HepG2 (cell line): Measurements from ENCODE around the gene RAB22A. TPM values are rescaled to one million over a fixed set of nuclear protein-coding genes. Genes with fewer than 3 reads are reported as not detected.

ENCODE experiments used
- ATAC-seq: fragments of 200-7000 bp; cut with Tn5 transposase; 3 replicates; pipeline ENCODE4 v1.9.1; 2020; ENCODE audit warnings: mild to moderate bottlenecking, moderate library complexity
- BruUV-seq: library from RNA; stranded (reverse); fragments of 400-500 nt; replicated peaks from 2 replicates; lab custom pipeline; 2021; lab: Mats Ljungman, UMichigan
- CTCF ChIA-PET: fragments of 300-600 bp; formaldehyde crosslinking; extraction: SDS; loops from one replicate; lab custom pipeline; 2021; ENCODE audit warnings: low total read pairs, inconsistent platforms, low intra/inter-chr PET ratio; lab: Yijun Ruan, JAX
- POLR2A ChIA-PET: fragments of 350-600 bp; sonication (Branson Sonifier 250); formaldehyde crosslinking; loops from one replicate; lab custom pipeline; 2020; ENCODE audit warnings: antibody characterized with exemption, inconsistent platforms; lab: Yijun Ruan, JAX
- DNase-seq: peaks from one replicate; pipeline ENCODE4 v3.0.0-alpha.2; 2015; ENCODE audit warnings: low spot score
- FAIRE-seq: peaks from 3 replicates; lab custom pipeline; 2011; peaks lifted over from hg19 to GRCh38; lab: Jason Lieb, UNC
- H2AFZ ChIP-seq: one replicate; pipeline ENCODE4 v1.6.1; 2011; ENCODE audit warnings: low read length, inconsistent platforms
- H3K27ac ChIP-seq: fragments of 300-600 bp; 3 replicates; pipeline ENCODE4 v1.8.0; 2011; ENCODE audit warnings: mixed run types, mild to moderate bottlenecking, mixed read lengths, low read length, inconsistent platforms; ENCODE audit not compliant: insufficient read depth; ENCODE audit errors: extremely low read length
- H3K27me3 ChIP-seq, 2 experiments: fragments of 200-600 bp in 1 of 2; 2 replicates in 1 of 2; 3 replicates in 1 of 2; pipeline versions ENCODE4 v1.6.0 to v1.8.0; 2011; ENCODE audit warnings: low read length in 2 of 2, mild to moderate bottlenecking in 2 of 2, moderate library complexity in 2 of 2, inconsistent platforms in 1 of 2; ENCODE audit not compliant: insufficient read depth in 2 of 2, control insufficient read depth in 1 of 2
- H3K36me3 ChIP-seq, 2 experiments: fragments of 200-600 bp in 1 of 2; replicated peaks in 1 of 2; 2 replicates in 1 of 2; 3 replicates in 1 of 2; pipeline versions ENCODE4 v1.5.1 to v1.8.0; 2011; ENCODE audit warnings: low read length in 2 of 2, inconsistent platforms in 1 of 2; ENCODE audit not compliant: insufficient read depth in 2 of 2, control insufficient read depth in 1 of 2
- H3K4me1 ChIP-seq: 2 replicates; pipeline ENCODE4 v1.5.1; 2012; ENCODE audit warnings: low read length, inconsistent platforms; ENCODE audit not compliant: insufficient read depth
- H3K4me2 ChIP-seq: 2 replicates; pipeline ENCODE4 v1.6.0; 2011; ENCODE audit warnings: low read depth, low read length, inconsistent platforms
- H3K4me3 ChIP-seq, 3 experiments: fragments of 200-600 bp in 1 of 3; sonication (generic), shearing (Covaris generic) in 1 of 3; replicated peaks in 1 of 3; 2 replicates each; pipeline ENCODE4 v1.5.1; 2011 to 2016; ENCODE audit warnings: low read length in 3 of 3, inconsistent platforms in 2 of 3, low read depth in 2 of 3, mild to moderate bottlenecking in 2 of 3, control low read depth in 1 of 3, mixed read lengths in 1 of 3; ENCODE audit not compliant: insufficient read depth in 1 of 3
- H3K79me2 ChIP-seq: one replicate; pipeline ENCODE4 v1.6.1; 2011; ENCODE audit warnings: low read length, inconsistent platforms; ENCODE audit not compliant: insufficient read depth
- H3K9ac ChIP-seq: 2 replicates; pipeline ENCODE4 v1.6.0; 2011; ENCODE audit warnings: mild to moderate bottlenecking, low read depth, low read length, inconsistent platforms; ENCODE audit not compliant: insufficient read depth
- H3K9me3 ChIP-seq: 2 replicates; pipeline ENCODE4 v1.5.1; 2012; ENCODE audit warnings: mild to moderate bottlenecking, low read length
- H4K20me1 ChIP-seq: 2 replicates; pipeline ENCODE4 v1.6.0; 2011; ENCODE audit warnings: inconsistent platforms, mild to moderate bottlenecking, low read length, moderate library complexity; ENCODE audit not compliant: insufficient read depth
- ATF1 ChIP-seq: IDR thresholded peaks from 2 replicates; pipeline ENCODE4 v1.6.1; 2016; ENCODE audit warnings: mild to moderate bottlenecking, control low read depth
- DMTF1 ChIP-seq: sonication (generic); formaldehyde crosslinking; IDR thresholded peaks from 2 replicates; pipeline ENCODE4 v1.4.0; 2020; ENCODE audit warnings: mild to moderate bottlenecking, missing genetic modification reagents
- GABPB1 ChIP-seq: IDR thresholded peaks from 2 replicates; pipeline ENCODE4 v1.6.1; 2016; ENCODE audit warnings: mild to moderate bottlenecking, missing genetic modification reagents, moderate library complexity, missing compliant biosample characterization
- HHEX ChIP-seq: IDR thresholded peaks from 2 replicates; pipeline ENCODE4 v1.6.1; 2016; ENCODE audit warnings: control low read depth
- IRF9 ChIP-seq: sonication (generic); formaldehyde crosslinking; IDR thresholded peaks from 2 replicates; pipeline ENCODE4 v1.8.0; 2022; ENCODE audit warnings: missing genetic modification reagents, mild to moderate bottlenecking, borderline replicate concordance
- KDM4B ChIP-seq: sonication (generic); formaldehyde crosslinking; IDR thresholded peaks from 2 replicates; pipeline ENCODE4 v1.4.0; 2020; ENCODE audit warnings: missing genetic modification reagents
- NAIF1 ChIP-seq: sonication (generic); formaldehyde crosslinking; IDR thresholded peaks from 2 replicates; pipeline ENCODE4 v1.5.0; 2020; ENCODE audit warnings: mild to moderate bottlenecking, missing genetic modification reagents, borderline replicate concordance
- NFYB ChIP-seq: sonication (generic); formaldehyde crosslinking; IDR thresholded peaks from 2 replicates; pipeline ENCODE4 v1.4.0; 2020; ENCODE audit warnings: missing genetic modification reagents
- TCF7 ChIP-seq: sonication (generic); IDR thresholded peaks from 2 replicates; pipeline ENCODE4 v1.6.1; 2016; ENCODE audit warnings: antibody characterized with exemption, low read depth
- TOE1 ChIP-seq: sonication (generic); formaldehyde crosslinking; IDR thresholded peaks from 2 replicates; pipeline ENCODE4 v1.4.0; 2020; ENCODE audit warnings: mild to moderate bottlenecking, missing genetic modification reagents
- ZNF12 ChIP-seq: sonication (generic); formaldehyde crosslinking; IDR thresholded peaks from 2 replicates; pipeline ENCODE4 v1.5.0; 2020; ENCODE audit warnings: missing genetic modification reagents
- ZNF619 ChIP-seq: sonication (generic); formaldehyde crosslinking; IDR thresholded peaks from 2 replicates; pipeline ENCODE4 v1.4.0; 2020; ENCODE audit warnings: mild to moderate bottlenecking, missing genetic modification reagents
- ZNF639 ChIP-seq: conservative IDR thresholded peaks from 2 replicates; pipeline ENCODE4 v1.6.1; 2018; ENCODE audit warnings: missing genetic modification reagents
- ZNF850 ChIP-seq: sonication (generic); formaldehyde crosslinking; conservative IDR thresholded peaks from 2 replicates; pipeline ENCODE4 v1.9.0; 2021; ENCODE audit warnings: mild to moderate bottlenecking, missing genetic modification reagents
- WGBS: methylation state at CpG from one replicate; pipeline ENCODE4 v1.1.6; 2017; ENCODE audit warnings: low lambda C conversion rate; 5-methylcytosine and 5-hydroxymethylcytosine counted together
- in situ Hi-C: cut with HindIII; loops from 2 replicates; pipeline ENCODE4 v1.10.0; 2017; ENCODE audit warnings: low pct_unique_long_range_greater_than_20kb; ENCODE audit not compliant: extremely low pct_ligation_motif_present
- intact Hi-C: fragments of 100-400 bp; cut with micrococcal nuclease; formaldehyde crosslinking; loops from one replicate; pipeline ENCODE4 v1.10.0; 2022; ENCODE audit not compliant: unreplicated experiment
- polyA plus RNA-seq, 8 experiments: library from polyadenylated mRNA; depleted of rRNA in 3 of 8; stranded (reverse) in 7 of 8; unstranded in 1 of 8; fragments of >200 nt; fragmentation: Illumina TruSeq in 4 of 8; extraction: Trizol in 4 of 8; gene quantifications; 2 replicates each; pipeline versions ENCODE4 v1.2.1 to v1.2.3, GENCODE V29; 2011 to 2016; ENCODE audit warnings: low read depth in 4 of 8, missing spikeins in 1 of 8, mixed read lengths in 1 of 8; ENCODE audit not compliant: insufficient read depth in 1 of 8
- total RNA-seq, 5 experiments: library from RNA; depleted of rRNA; stranded (reverse); fragments of >200 nt; fragmentation: Illumina TruSeq; extraction: Trizol; gene quantifications; 2 replicates each; pipeline ENCODE4 v1.2.3, GENCODE V29; 2016; ENCODE audit warnings: low read depth in 1 of 5

The RAB22A gene
- total and polyA plus RNA-seq, 2 of the 13 experiments (the other 11 are each of a cell fraction or from before 2014, with no cell fraction given), result 10.7 to 11.2 TPM

GRCh38 chr20:58268936-58269619 is 40.4 kb upstream of the RAB22A start:
- BruUV-seq, result no TSS peak
- POLR2A ChIA-PET, result no interaction called here
- Histone ChIP-seq H4K20me1 (no peaks in the 10 kb centered on the region), H3K4me1 (peaks cover 9% of the 10 kb centered on the region), H3K4me2 (no peak overlapping the region), H2AFZ (no peak overlapping the region), H3K36me3 (no peaks in the 10 kb centered on the region), H3K9me3 (no peaks in the 10 kb centered on the region), H3K79me2 (no peaks in the 10 kb centered on the region), H3K4me3 (no peak overlapping the region), H3K27ac (no peak overlapping the region), H3K9ac (no peak overlapping the region), H3K27me3 (no peaks in the 10 kb centered on the region)
- intact Hi-C loops, result no loop called here
- FAIRE-seq (peak; percentile 23), ATAC-seq (no peak), DNase-seq (no peak)
- CTCF ChIA-PET, result no interaction called here
- TF ChIP-seq GABPB1, result 0 out of 2 replicates have a peak, but pooled peaks have one; percentile 15
- no peak for TF ChIP-seq KDM4B (CRISPR knock-in tag)
- TF ChIP-seq DMTF1, result no peak
- no peak for TF ChIP-seq NFYB (CRISPR knock-in tag)
- in situ Hi-C loops, result no loop called here
- WGBS, result 69% methylated on average over 13 of the region's 13 CpGs

GRCh38 chr20:58271606-58272351 is 37.7 kb upstream of the RAB22A start:
- WGBS, result 85% methylated on average over 9 of the region's 9 CpGs
- Histone ChIP-seq H3K9ac (no peak overlapping the region), H4K20me1 (no peaks in the 10 kb centered on the region), H3K79me2 (no peaks in the 10 kb centered on the region), H3K4me2 (no peak overlapping the region), H3K4me3 (no peak overlapping the region), H3K27me3 (no peaks in the 10 kb centered on the region), H2AFZ (no peak overlapping the region), H3K9me3 (no peaks in the 10 kb centered on the region), H3K4me1 (peaks cover 9% of the 10 kb centered on the region), H3K36me3 (no peaks in the 10 kb centered on the region), H3K27ac (no peak overlapping the region)
- ChIA-PET POLR2A (no interaction called here), CTCF (no interaction called here)
- ATAC-seq (no peak), DNase-seq (no peak), FAIRE-seq (no peak)
- intact Hi-C loops, result no loop called here
- in situ Hi-C loops, result no loop called here
- BruUV-seq, result no TSS peak
- TF ChIP-seq ZNF639 (no peak), NAIF1 (no peak), ZNF12 (CRISPR knock-in tag) (no peak), TOE1 (CRISPR knock-in tag) (no peak), HHEX (CRISPR knock-in tag) (no peak), ZNF850 (CRISPR knock-in tag) (no peak), TCF7 (no peak), IRF9 (CRISPR knock-in tag) (no peak), ZNF619 (CRISPR knock-in tag) (no peak), ATF1 (CRISPR knock-in tag) (no peak)
